Epithelial cell of esophagus (primary cell): ENCODE measurements around the gene SERPINE3.
A peak's percentile ranks its signal among the peaks of the same experiment; 100 is the strongest.

Experiments
- DNase-seq: peaks from one replicate; pipeline ENCODE4 v3.0.0; 2010; ENCODE audit warnings: low read depth
- H3K4me3 ChIP-seq: 2 replicates; pipeline ENCODE4 v1.5.1; 2011; ENCODE audit warnings: mild to moderate bottlenecking, low read length, control low read depth
- CTCF ChIP-seq: IDR thresholded peaks from 2 replicates; pipeline ENCODE4 v1.5.1; 2011; ENCODE audit warnings: low read depth, mild to moderate bottlenecking, low read length, control low read depth, inconsistent platforms; ENCODE audit not compliant: insufficient read depth; ENCODE audit errors: missing control alignments

SERPINE3 gene

GRCh38 chr13:51332566-51333361 lies 6.7 kb upstream of the SERPINE3 start:
- no peak overlapping the region for H3K4me3 ChIP-seq
- no peak for TF ChIP-seq CTCF
- no peak for DNase-seq

GRCh38 chr13:51333421-51333820 lies 6.1 kb upstream of the SERPINE3 start:
- no peak for DNase-seq
- TF ChIP-seq CTCF, result no peak
- no peak overlapping the region for H3K4me3 ChIP-seq

GRCh38 chr13:51333826-51334225 lies 5.7 kb upstream of the SERPINE3 start:
- DNase-seq, result no peak
- no peak overlapping the region for H3K4me3 ChIP-seq
- TF ChIP-seq CTCF, result no peak

GRCh38 chr13:51336746-51337145 lies 2.7 kb upstream of the SERPINE3 start:
- no peak for TF ChIP-seq CTCF
- DNase-seq, result no peak

GRCh38 chr13:51339952-51340732 lies 651 bp downstream of the SERPINE3 start:
- no peak for TF ChIP-seq CTCF
- no peak overlapping the region for H3K4me3 ChIP-seq
- DNase-seq, result peak; percentile 51

More at GRCh38 chr13:51336746-51337145, 2.7 kb upstream of the SERPINE3 start:
- no peak overlapping the region for H3K4me3 ChIP-seq

GRCh38 chr13:51341232-51341631 lies 1.7 kb downstream of the SERPINE3 start:
- no peak for TF ChIP-seq CTCF
- H3K4me3 ChIP-seq, result no peak overlapping the region
- DNase-seq, result no peak

GRCh38 chr13:51341791-51342190 lies 2.3 kb downstream of the SERPINE3 start:
- no peak overlapping the region for H3K4me3 ChIP-seq
- no peak for TF ChIP-seq CTCF

More at GRCh38 chr13:51341791-51342190, 2.3 kb downstream of the SERPINE3 start:
- DNase-seq, result no peak
